CD14-positive monocyte (primary cell): ENCODE results near the gene SLFN12. TPM values are rescaled to one million over a fixed set of nuclear protein-coding genes. Genes with fewer than 3 reads are reported as not detected.

Experiments used
- DNase-seq, 3 donors: peaks; one replicate each; pipeline ENCODE4 v3.0.0-alpha.2; 2011 to 2022
- H2AFZ ChIP-seq: 2 replicates; pipeline ENCODE4 v1.6.0; 2012; ENCODE audit warnings: mild to moderate bottlenecking, low read depth, low read length, inconsistent platforms; ENCODE audit not compliant: insufficient read depth, poor library complexity, severe bottlenecking
- H3K27ac ChIP-seq, 2 donors: 1 replicate in 1 of 2; 2 replicates in 1 of 2; pipeline ENCODE4 v1.5.1; 2012 to 2013; ENCODE audit warnings: low read length in 2 of 2, control low read depth in 1 of 2, inconsistent platforms in 1 of 2, low read depth in 1 of 2, mild to moderate bottlenecking in 1 of 2
- H3K27me3 ChIP-seq, 2 donors: one replicate each; pipeline versions ENCODE4 v1.6.0 to v1.6.1; 2011 to 2013; ENCODE audit warnings: low read length in 2 of 2; ENCODE audit not compliant: control insufficient read depth in 2 of 2, insufficient read depth in 2 of 2
- H3K36me3 ChIP-seq, 2 donors: replicated peaks in 1 of 2; 1 replicate in 1 of 2; 2 replicates in 1 of 2; pipeline versions ENCODE4 v1.5.1 to v1.6.1; 2012 to 2013; ENCODE audit warnings: low read length in 2 of 2, control low read depth in 1 of 2, inconsistent platforms in 1 of 2, mild to moderate bottlenecking in 1 of 2; ENCODE audit not compliant: insufficient read depth in 2 of 2, control insufficient read depth in 1 of 2
- H3K4me1 ChIP-seq, 2 donors: 1 replicate in 1 of 2; 2 replicates in 1 of 2; pipeline versions ENCODE4 v1.5.1 to v1.6.1; 2012 to 2013; ENCODE audit warnings: low read length in 2 of 2, control low read depth in 1 of 2, inconsistent platforms in 1 of 2, mild to moderate bottlenecking in 1 of 2, moderate library complexity in 1 of 2; ENCODE audit not compliant: insufficient read depth in 2 of 2, control insufficient read depth in 1 of 2
- H3K4me2 ChIP-seq: replicated peaks from 2 replicates; pipeline ENCODE3; 2012; ENCODE audit warnings: low read length, moderate library complexity, mild to moderate bottlenecking; ENCODE audit not compliant: poor library complexity, severe bottlenecking; ENCODE audit errors: extremely low read depth
- H3K4me3 ChIP-seq, 3 experiments: fragments of 200-600 bp in 1 of 3; sonication (generic) in 1 of 3; replicated peaks in 1 of 3; 1 replicate in 2 of 3; 2 replicates in 1 of 3; pipeline ENCODE4 v1.5.1; 2011 to 2013; ENCODE audit warnings: low read length in 3 of 3, mild to moderate bottlenecking in 3 of 3, control low read depth in 2 of 3, low read depth in 2 of 3, inconsistent platforms in 1 of 3, moderate library complexity in 1 of 3
- H3K79me2 ChIP-seq: 2 replicates; pipeline ENCODE4 v1.6.0; 2012; ENCODE audit warnings: mild to moderate bottlenecking, control low read depth, inconsistent platforms, low read length, moderate library complexity; ENCODE audit not compliant: insufficient read depth
- H3K9ac ChIP-seq: 2 replicates; pipeline ENCODE4 v1.6.0; 2017; ENCODE audit warnings: low read length, mild to moderate bottlenecking; ENCODE audit not compliant: insufficient read depth, poor library complexity, severe bottlenecking
- H3K9me3 ChIP-seq, 2 donors: replicated peaks in 1 of 2; 1 replicate in 1 of 2; 2 replicates in 1 of 2; pipeline versions ENCODE4 v1.5.1 to v1.6.1; 2012 to 2013; ENCODE audit warnings: low read length in 2 of 2, control low read depth in 1 of 2; ENCODE audit not compliant: control insufficient read depth in 1 of 2, insufficient read depth in 1 of 2
- H4K20me1 ChIP-seq: 2 replicates; pipeline ENCODE4 v1.6.0; 2012; ENCODE audit warnings: mild to moderate bottlenecking, low read length, control low read depth, moderate library complexity; ENCODE audit not compliant: insufficient read depth
- H3K27ac Mint-ChIP-seq, 7 donors: one replicate each; pipeline ENCODE4 v1.8.0; 2020; ENCODE audit warnings: mild to moderate bottlenecking in 7 of 7, mixed read lengths in 7 of 7, moderate library complexity in 6 of 7, inconsistent platforms in 2 of 7
- H3K27me3 Mint-ChIP-seq, 3 donors: one replicate each; pipeline ENCODE4 v1.8.0; 2021 to 2022; ENCODE audit warnings: low read depth in 3 of 3, mild to moderate bottlenecking in 3 of 3, mixed read lengths in 3 of 3, moderate library complexity in 3 of 3, inconsistent platforms in 1 of 3
- H3K36me3 Mint-ChIP-seq, 2 donors: one replicate each; pipeline ENCODE4 v1.8.0; 2020; ENCODE audit warnings: mixed read lengths in 2 of 2, inconsistent platforms in 1 of 2, mild to moderate bottlenecking in 1 of 2
- H3K4me1 Mint-ChIP-seq: one replicate; pipeline ENCODE4 v1.8.0; 2020; ENCODE audit warnings: mild to moderate bottlenecking, mixed read lengths
- H3K4me3 Mint-ChIP-seq, 2 donors: one replicate each; pipeline ENCODE4 v1.8.0; 2020; ENCODE audit warnings: mild to moderate bottlenecking in 2 of 2, mixed read lengths in 2 of 2, moderate library complexity in 1 of 2
- H3K9me3 Mint-ChIP-seq, 7 donors: one replicate each; pipeline ENCODE4 v1.8.0; 2020 to 2022; ENCODE audit warnings: mixed read lengths in 7 of 7, mild to moderate bottlenecking in 6 of 7, moderate library complexity in 6 of 7, inconsistent platforms in 2 of 7
- WGBS: methylation state at CpG from one replicate; pipeline ENCODE4 v1.1.5; 2013; ENCODE audit warnings: missing lambda C conversion rate; ENCODE audit not compliant: insufficient coverage; 5-methylcytosine and 5-hydroxymethylcytosine counted together
- intact Hi-C, 2 donors: fragments of 100-400 bp; cut with micrococcal nuclease; formaldehyde crosslinking; loops; one replicate each; pipeline versions ENCODE4 v1.15.0 to v1.15.1; 2023
- polyA plus RNA-seq, 3 donors: library from polyadenylated mRNA; depleted of rRNA in 1 of 3; unstranded in 2 of 3; stranded (reverse) in 1 of 3; fragments of 300-500 nt in 2 of 3; fragments of >200 nt in 1 of 3; fragmentation: Illumina TruSeq in 2 of 3; gene quantifications; 1 replicate in 2 of 3; 2 replicates in 1 of 3; pipeline ENCODE4 v1.2.3, GENCODE V29; 2012 to 2021
- TF ChIP-seq, protein P1 (sequence below): fragments of 200-600 bp; IDR thresholded peaks from one replicate; pipeline ENCODE4 v1.8.0; 2022; ENCODE audit warnings: antibody characterized with exemption, mild to moderate bottlenecking

The SLFN12 gene
- polyA plus RNA-seq, 3 donors, result 8.4 to 19.6 (median 14.5) TPM

DNA sequence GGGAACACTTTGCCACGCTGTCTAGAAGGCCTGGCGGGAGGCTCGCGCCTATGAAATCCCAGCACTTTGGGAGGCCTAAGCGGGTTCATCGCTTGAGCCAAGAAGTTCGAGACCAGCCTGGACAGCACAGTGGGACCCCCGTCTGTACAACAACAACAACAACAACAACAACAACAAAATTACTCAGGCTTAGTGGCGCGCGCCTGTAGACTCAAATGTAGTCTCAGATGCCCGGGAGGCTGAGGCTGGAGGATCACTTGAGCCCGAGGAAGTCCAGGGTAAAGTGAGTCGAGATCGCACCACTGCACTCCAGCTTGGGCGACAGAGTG is 16.6 kb upstream of the SLFN12 start:
- peak overlapping the region; percentile 99 for H3K4me2 ChIP-seq

DNA sequence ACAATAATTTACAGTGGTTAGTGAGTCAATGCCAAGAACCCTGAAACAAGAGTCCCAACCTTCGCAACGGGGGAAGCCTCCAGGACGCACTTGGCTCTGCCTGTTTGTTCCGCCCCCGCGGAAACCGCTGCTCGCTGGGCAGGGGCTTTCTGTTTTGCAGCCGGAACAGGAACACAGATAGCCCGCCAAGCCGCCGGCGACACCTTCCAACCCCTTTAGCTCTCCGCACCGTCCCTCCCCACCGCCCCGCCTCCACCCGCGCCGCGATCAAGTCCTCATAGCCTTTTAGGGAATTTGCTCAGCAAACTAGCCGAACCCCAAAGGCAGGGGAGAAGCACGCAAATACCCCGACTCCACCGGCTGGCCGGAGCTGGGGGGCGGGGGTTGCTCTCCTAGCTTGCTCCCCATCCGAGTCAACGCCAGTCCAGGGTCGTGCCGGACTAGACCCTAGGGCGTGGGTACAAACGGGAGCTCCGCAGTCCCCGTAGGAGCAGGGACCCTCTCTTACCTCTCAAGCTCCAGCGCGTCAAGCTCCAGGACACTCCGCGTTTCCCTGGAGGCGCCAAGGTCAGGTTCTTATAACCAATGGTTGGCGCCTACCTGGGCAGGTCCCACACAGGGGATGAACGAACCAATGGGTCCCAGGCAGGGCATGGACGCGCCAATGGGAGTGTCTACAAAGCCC is 16.1 kb upstream of the SLFN12 start, which contains the start of gene SLFN13:
TSS of gene SLFN13 (minus strand) at position 553 of the 685 bp plus-strand sequence. CDS start 3,086 bp downstream, outside the sequence.
- Mint-ChIP-seq H3K27ac (peak within 1 kb of the TSS; percentile 35 to 72 (median 67)), H3K36me3 (peaks cover 0 to 2% of the 10 kb centered on the region in 2 donors), H3K27me3 (peaks cover 16 to 39% (median 20%) of the 10 kb centered on the region in 3 donors), H3K4me1 (peaks cover 23% of the 10 kb centered on the region), H3K4me3 (peak within 1 kb of the TSS; percentile 92 to 98), H3K9me3 (peaks cover 0 to 8% (median 0%) of the 10 kb centered on the region in 7 donors)
- peak; percentile 71 to 85 (median 72) for DNase-seq
- Histone ChIP-seq H3K27ac (peak within 1 kb of the TSS; percentile 11 to 65), H3K27me3 (peaks cover 0 to 15% of the 10 kb centered on the region in 2 donors), H3K4me2 (peak within 1 kb of the TSS; percentile 99), H3K79me2 (no peaks in the 10 kb centered on the region), H3K9ac (peak within 1 kb of the TSS; percentile 67), H3K36me3 (no peaks in the 10 kb centered on the region), H3K4me1 (peaks cover 22% of the 10 kb centered on the region in 2 donors), H3K9me3 (no peaks in the 10 kb centered on the region), H4K20me1 (no peaks in the 10 kb centered on the region), H2AFZ (peak within 1 kb of the TSS; percentile 92), H3K4me3 (peak within 1 kb of the TSS; percentile 63 to 90 (median 72))
- WGBS, result under 1% methylated on average over 42 of the region's 44 CpGs
- intact Hi-C loops, result loop anchor here (5.0 to 10.0 kb wide), 3 partner anchors 39 to 134 kb away; no protein-coding TSS in a partner anchor
- TF ChIP-seq, protein P1, sequence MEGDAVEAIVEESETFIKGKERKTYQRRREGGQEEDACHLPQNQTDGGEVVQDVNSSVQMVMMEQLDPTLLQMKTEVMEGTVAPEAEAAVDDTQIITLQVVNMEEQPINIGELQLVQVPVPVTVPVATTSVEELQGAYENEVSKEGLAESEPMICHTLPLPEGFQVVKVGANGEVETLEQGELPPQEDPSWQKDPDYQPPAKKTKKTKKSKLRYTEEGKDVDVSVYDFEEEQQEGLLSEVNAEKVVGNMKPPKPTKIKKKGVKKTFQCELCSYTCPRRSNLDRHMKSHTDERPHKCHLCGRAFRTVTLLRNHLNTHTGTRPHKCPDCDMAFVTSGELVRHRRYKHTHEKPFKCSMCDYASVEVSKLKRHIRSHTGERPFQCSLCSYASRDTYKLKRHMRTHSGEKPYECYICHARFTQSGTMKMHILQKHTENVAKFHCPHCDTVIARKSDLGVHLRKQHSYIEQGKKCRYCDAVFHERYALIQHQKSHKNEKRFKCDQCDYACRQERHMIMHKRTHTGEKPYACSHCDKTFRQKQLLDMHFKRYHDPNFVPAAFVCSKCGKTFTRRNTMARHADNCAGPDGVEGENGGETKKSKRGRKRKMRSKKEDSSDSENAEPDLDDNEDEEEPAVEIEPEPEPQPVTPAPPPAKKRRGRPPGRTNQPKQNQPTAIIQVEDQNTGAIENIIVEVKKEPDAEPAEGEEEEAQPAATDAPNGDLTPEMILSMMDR, result no peak

More for the DNA sequence above, 16.6 kb upstream of the SLFN12 start:
- peaks cover 23% of the 10 kb centered on the region for H3K4me1 Mint-ChIP-seq
- H3K36me3 Mint-ChIP-seq, result peaks cover 0 to 2% of the 10 kb centered on the region in 2 donors
- peak overlapping the region in 5 of 7 donors; percentile 7 to 67 (median 35) for H3K27ac Mint-ChIP-seq
- 5% methylated on average over 16 of the region's 16 CpGs for WGBS
- TF ChIP-seq, protein P1, result no peak
- peaks cover 0 to 8% (median 0%) of the 10 kb centered on the region in 7 donors for H3K9me3 Mint-ChIP-seq
- Histone ChIP-seq H3K79me2 (no peaks in the 10 kb centered on the region), H3K27ac (peak overlapping the region in 1 of 2 donors; percentile 65), H3K27me3 (peaks cover 0 to 15% of the 10 kb centered on the region in 2 donors), H3K36me3 (no peaks in the 10 kb centered on the region), H3K4me1 (peaks cover 22% of the 10 kb centered on the region in 2 donors), H3K9ac (peak overlapping the region; percentile 67), H3K4me3 (peak overlapping the region; percentile 63 to 90 (median 72)), H2AFZ (peak overlapping the region; percentile 92), H4K20me1 (no peaks in the 10 kb centered on the region), H3K9me3 (no peaks in the 10 kb centered on the region)
- H3K4me3 Mint-ChIP-seq, result peak overlapping the region; percentile 92 to 98
- H3K27me3 Mint-ChIP-seq, result peaks cover 16 to 39% (median 20%) of the 10 kb centered on the region in 3 donors
- intact Hi-C loops, result loop anchor here (5.0 to 10.0 kb wide), 3 partner anchors 38 to 134 kb away; no protein-coding TSS in a partner anchor
- peak in 1 of 3 donors; percentile 3 for DNase-seq
